HG03108 (cell line): ENCODE measurements around the gene GABARAPL1.
A peak's percentile ranks its signal among the peaks of the same experiment; 100 is the strongest.

Source experiments
- ATAC-seq: cut with Tn5 transposase; IDR thresholded peaks from one replicate; pipeline ENCODE4 v1.9.1; 2021; ENCODE audit warnings: moderate library complexity; ENCODE audit not compliant: unreplicated experiment

The GABARAPL1 gene

GRCh38 chr12:10227648-10228047, 15.0 kb downstream of the GABARAPL1 start:
- no peak for ATAC-seq

DNA sequence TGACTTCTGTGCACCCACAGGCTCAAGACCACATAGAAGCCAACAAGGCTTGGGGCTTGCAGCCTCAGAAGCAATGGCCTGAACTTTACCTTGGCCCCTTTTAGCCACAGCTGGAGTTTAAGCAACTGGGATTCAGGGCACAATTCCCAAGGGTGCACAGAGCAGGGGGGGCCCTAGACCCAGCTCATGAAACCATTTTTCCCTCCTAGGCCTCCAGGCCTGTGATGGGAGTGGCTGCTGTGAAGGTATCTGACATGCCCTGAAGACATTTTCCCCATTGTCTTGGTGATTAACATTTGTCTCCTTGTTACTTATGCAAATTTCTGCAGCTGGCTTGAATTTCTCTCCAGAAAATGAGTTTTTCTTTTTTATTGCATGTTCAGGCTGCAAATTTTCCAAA, 21.9 kb downstream of the GABARAPL1 start:
- ATAC-seq: no peak

GRCh38 chr12:10235761-10236631, 23.3 kb downstream of the GABARAPL1 start:
- no peak for ATAC-seq

DNA sequence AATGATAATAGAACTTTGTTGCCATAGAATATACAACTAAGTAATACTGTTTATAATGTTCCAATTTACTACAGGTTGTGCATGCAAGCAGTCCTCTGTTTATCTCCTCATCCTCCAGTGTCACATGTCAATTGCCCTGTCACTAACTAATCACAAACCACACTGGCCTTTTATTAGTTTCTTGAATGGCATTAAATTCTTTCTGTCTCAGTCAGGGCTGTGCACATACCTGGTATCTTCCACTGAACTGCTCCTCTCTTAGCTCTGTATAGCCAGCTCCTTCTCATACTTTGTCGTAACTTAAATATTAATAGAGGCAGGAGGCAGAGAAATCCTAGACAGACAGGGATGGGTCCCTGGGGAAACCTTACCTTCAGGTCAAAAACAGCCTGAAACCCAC, 24.0 kb downstream of the GABARAPL1 start:
- no peak for ATAC-seq

DNA sequence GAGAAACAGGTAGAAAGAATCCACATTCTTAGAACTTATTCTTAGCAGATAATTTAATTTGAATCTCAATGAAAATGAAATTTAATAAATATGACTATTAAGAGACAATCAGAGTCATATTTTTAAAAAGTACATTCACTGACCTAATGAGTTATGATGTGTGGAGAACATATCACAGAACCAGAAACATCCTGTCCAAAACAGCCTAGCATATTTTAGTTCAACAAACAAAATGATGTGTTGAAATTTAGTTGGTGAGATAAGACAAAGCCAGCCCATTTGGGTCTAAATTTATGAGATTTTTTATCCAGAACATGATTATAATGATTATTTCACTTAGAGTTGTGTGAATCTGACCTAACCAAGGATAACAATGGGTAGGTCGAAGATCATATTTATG, 25.8 kb downstream of the GABARAPL1 start:
- ATAC-seq: no peak

DNA sequence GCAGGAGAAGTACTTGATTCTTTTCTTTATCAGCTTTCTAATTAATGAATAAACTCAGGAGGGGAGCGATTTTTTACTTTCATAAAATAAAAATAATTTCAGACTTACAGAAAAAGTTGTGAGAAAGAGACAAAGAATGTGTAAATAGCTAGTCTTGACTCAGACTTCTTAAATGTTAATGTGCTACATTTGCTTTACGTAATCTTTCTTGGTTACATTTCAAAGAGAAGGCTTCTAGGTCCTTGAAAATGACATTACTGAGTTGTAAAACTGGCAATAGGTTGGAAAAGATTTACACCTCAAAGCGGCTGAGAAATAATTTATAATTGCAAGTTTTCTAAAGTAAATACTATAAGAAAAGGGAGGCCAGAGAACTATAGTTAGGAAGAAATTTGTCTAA, 28.6 kb downstream of the GABARAPL1 start:
- ATAC-seq: no peak

GRCh38 chr12:10241727-10242126, 29.1 kb downstream of the GABARAPL1 start:
- ATAC-seq: no peak

GRCh38 chr12:10242539-10242938, 29.9 kb downstream of the GABARAPL1 start:
- ATAC-seq: no peak

GRCh38 chr12:10243818-10244520, 31.3 kb downstream of the GABARAPL1 start:
- peak; percentile 80 for ATAC-seq

GRCh38 chr12:10247436-10248058, 34.9 kb downstream of the GABARAPL1 start:
- ATAC-seq: no peak

GRCh38 chr12:10249690-10250455, 37.2 kb downstream of the GABARAPL1 start:
- no peak for ATAC-seq

DNA sequence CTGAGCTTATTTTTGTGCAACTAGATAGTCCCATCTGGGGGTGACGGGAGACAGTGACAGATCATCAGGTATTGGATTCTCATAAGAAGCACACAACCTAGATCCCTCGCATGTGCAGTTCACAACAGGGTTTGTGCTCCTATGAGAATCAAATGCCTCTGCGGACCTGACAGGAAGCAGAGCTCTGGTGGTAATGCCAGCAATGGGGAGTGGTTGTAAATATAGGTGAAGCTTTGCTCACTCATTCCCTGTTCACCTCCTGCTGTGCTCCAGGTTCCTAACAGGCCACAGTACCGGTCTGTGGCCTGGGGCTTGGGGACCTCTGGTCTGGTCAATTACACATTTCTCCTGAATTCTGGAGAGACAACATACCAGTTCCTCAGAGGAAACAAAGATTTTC, 39.0 kb downstream of the GABARAPL1 start:
- no peak for ATAC-seq

DNA sequence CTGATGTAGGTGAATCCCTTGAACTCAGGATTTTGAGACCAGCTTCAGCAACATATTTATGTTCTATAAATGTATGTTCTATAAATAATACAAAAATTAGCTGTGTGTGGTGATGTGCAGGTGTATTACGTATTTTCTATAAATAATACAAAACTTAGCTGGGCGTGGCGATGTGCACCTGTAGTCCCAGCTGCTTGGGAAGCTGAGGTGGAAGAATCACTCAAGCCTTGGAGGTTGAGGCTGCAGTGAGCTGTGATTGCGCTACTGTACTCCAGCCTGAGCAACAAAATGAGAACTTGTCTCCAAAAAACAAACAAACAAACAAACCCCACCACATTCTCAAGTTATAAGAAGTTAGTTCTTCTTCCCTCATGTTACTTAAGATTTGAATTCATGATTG, 39.5 kb downstream of the GABARAPL1 start:
- ATAC-seq: no peak

DNA sequence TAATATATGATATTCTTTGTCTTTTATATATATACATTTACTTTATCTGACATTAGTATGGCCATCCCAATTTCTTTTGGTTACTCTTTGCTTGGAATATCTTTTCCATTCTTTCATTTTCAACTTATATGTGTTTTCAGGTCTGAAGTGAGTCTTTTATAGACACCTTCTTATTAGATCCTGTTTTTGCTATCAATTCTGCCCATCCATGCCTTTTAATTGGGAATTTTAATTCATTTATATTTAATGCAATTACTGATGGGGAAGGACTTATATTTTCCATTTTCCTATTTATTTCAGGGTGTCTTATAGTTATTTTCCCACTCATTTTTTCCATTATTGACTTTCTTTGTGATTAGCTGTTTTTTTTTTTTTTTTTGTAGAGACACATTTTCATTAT, 43.4 kb downstream of the GABARAPL1 start:
- ATAC-seq: no peak

DNA sequence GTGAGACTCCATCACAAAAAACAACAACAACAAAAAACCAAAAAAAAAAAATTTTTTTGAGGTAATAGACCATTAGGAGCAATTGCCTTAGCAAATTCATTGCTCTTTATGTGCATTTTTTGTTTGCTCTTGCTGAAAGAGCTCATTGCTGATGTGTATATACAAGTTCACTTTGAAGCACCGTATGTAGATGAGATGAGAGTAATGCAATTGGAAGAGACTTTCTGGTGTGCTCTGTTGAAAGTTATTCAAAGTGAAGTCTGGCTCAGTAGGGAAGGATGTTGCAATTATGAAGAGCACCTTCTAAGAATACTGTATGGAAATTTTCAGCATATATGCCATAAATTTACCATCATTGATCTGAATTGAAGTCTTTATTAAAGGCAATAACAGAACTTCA, 48.2 kb downstream of the GABARAPL1 start:
- ATAC-seq: no peak

- no peak for ATAC-seq
Measured at GRCh38 chr12:10268037-10268436, 55.4 kb downstream of the GABARAPL1 start.

DNA sequence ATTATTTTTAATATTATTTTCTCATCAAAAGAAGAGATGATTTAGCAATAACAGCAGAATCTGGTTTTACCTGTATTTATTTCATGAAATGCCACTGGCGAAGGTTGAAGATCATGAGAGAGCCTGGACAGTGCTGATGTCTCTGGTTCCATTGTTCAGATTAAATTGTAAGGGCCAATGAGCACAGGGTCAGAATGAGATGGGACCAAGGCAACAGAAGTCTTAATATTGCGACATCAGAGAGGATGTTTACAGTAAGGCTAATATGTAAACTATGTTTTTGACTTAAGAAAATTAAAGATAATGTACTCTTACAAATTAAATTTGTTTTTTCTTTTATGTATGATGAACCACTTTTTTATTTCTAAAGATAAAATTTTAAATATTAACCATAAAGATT, 59.8 kb downstream of the GABARAPL1 start:
- ATAC-seq: no peak
